NT2/D1 (cell line): Measurements from ENCODE around the gene CCDC188.
A peak's percentile ranks its signal among the peaks of the same experiment; 100 is the strongest.

Experiments
- DNase-seq: peaks from one replicate; pipeline ENCODE4 v3.0.0-alpha.2; 2011; ENCODE audit warnings: low read depth, low spot score
- H3K27me3 ChIP-seq: 2 replicates; pipeline ENCODE4 v1.6.0; 2011; ENCODE audit warnings: mild to moderate bottlenecking; ENCODE audit not compliant: insufficient read length, insufficient read depth
- H3K36me3 ChIP-seq: 2 replicates; pipeline ENCODE4 v1.6.1; 2011; ENCODE audit warnings: mild to moderate bottlenecking, low read length, mixed read lengths; ENCODE audit not compliant: insufficient read depth, insufficient read length
- H3K4me1 ChIP-seq: 2 replicates; pipeline ENCODE4 v1.5.1; 2011; ENCODE audit not compliant: insufficient read depth, insufficient read length
- H3K4me3 ChIP-seq: 2 replicates; pipeline ENCODE4 v1.5.1; 2011; ENCODE audit warnings: low read depth; ENCODE audit not compliant: insufficient read length
- H3K9ac ChIP-seq: 2 replicates; pipeline ENCODE4 v1.6.0; 2011; ENCODE audit warnings: low read depth; ENCODE audit not compliant: insufficient read length
- H3K9me3 ChIP-seq: 2 replicates; pipeline ENCODE4 v1.5.1; 2011; ENCODE audit warnings: mild to moderate bottlenecking, low read length; ENCODE audit not compliant: insufficient read depth
- SUZ12 ChIP-seq: IDR thresholded peaks from 2 replicates; pipeline ENCODE4 v1.6.1; 2011; ENCODE audit not compliant: insufficient read length, insufficient read depth; ENCODE audit errors: extremely low read depth
- YY1 ChIP-seq: IDR thresholded peaks from 2 replicates; pipeline ENCODE4 v1.6.1; 2011; ENCODE audit not compliant: insufficient read length, insufficient read depth
- ZNF274 ChIP-seq: IDR thresholded peaks from 2 replicates; pipeline ENCODE4 v1.6.1; 2011; ENCODE audit warnings: mild to moderate bottlenecking, low read depth, low read length

The CCDC188 gene

GRCh38 chr22:20143883-20144665, 6.8 kb downstream of the CCDC188 start:
- Histone ChIP-seq H3K4me1 (no peaks in the 10 kb centered on the region), H3K9me3 (no peaks in the 10 kb centered on the region), H3K36me3 (peaks cover 42% of the 10 kb centered on the region), H3K27me3 (no peaks in the 10 kb centered on the region), H3K9ac (no peak overlapping the region), H3K4me3 (no peak overlapping the region)
- TF ChIP-seq YY1 (no peak), ZNF274 (no peak), SUZ12 (no peak)
- DNase-seq: no peak

DNA sequence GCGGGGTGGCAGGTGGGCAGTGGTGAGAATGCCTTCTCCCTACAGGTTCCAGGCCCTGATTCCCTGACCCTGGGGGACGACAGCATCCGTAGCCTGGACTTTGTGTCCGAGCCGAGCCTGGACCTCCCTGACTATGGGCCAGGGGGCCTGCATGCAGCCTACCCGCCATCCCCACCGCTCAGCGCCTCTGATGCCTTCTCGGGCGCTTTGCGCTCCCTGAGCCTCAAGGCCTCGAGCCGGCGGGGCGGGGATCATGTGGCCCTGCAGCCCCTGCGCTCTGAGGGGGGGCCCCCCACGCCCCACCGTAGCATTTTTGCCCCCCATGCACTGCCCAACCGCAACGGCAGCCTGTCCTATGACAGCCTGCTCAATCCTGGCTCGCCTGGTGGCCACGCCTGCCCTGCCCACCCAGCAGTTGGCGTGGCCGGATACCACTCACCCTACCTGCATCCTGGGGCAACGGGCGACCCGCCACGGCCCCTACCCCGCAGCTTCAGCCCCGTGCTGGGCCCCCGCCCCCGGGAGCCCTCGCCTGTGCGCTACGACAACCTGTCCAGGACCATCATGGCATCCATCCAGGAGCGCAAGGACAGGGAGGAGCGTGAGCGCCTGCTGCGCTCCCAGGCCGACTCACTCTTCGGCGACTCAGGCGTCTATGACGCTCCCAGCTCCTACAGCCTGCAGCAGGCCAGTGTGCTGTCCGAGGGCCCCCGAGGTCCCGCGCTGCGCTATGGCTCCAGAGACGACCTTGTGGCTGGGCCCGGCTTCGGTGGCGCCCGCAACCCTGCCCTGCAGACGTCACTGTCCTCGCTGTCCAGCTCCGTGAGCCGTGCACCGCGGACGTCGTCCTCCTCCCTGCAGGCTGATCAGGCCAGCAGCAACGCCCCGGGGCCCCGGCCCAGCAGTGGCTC, 7.9 kb downstream of the CCDC188 start:
- no peak for DNase-seq
- no peak overlapping the region for H3K9ac ChIP-seq
- no peaks in the 10 kb centered on the region for H3K27me3 ChIP-seq
- H3K9me3 ChIP-seq: no peaks in the 10 kb centered on the region
- H3K36me3 ChIP-seq: peaks cover 44% of the 10 kb centered on the region
- H3K4me3 ChIP-seq: no peak overlapping the region
- H3K4me1 ChIP-seq: peaks cover 2% of the 10 kb centered on the region
- no peak for TF ChIP-seq ZNF274

DNA sequence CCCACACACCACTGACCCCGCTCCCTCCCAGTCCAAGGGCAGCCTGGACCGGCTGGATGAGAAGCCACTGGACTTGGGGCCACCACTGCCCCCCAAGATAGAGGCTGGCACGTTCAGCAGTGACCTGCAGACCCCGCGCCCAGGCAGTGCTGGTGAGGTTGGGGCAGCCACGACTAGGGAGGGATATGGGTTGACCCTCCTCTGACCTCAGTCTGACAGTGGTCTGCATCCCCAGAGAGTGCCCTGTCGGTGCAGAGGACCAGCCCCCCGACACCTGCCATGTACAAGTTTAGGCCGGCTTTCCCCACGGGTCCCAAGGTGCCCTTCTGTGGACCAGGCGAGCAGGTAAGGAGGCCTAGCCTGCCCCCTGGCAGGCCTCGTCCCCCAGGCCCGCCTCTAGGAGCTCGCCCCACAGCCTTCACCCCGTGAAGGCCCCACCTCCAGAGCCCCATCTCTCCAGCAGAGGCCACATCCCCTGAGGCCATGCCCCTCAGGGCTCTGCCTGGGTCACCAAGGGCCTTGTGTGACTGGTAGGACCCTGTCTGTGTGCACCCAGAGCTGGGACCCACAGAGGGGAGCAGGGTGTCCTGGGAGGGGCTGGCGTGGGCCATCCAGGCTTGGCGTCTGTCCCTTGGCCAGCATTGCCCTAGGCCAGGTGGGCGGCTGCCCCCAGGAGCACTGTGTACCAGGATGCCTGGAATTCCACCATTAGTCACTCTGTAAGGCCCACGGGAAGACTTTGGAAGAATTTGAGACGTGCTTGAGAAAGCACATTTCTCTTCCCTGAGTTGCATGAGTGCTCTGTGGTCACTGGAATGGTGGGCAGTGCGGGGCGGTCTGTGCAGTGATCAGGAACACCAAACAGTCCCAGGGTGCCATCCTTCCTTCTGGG, 9.4 kb downstream of the CCDC188 start:
- no peak for DNase-seq
- Histone ChIP-seq H3K36me3 (peaks cover 44% of the 10 kb centered on the region), H3K4me3 (no peak overlapping the region), H3K4me1 (peaks cover 5% of the 10 kb centered on the region), H3K9me3 (no peaks in the 10 kb centered on the region), H3K9ac (no peak overlapping the region), H3K27me3 (no peaks in the 10 kb centered on the region)
- TF ChIP-seq SUZ12: no peak
- no peak for TF ChIP-seq YY1
- TF ChIP-seq ZNF274: no peak

DNA sequence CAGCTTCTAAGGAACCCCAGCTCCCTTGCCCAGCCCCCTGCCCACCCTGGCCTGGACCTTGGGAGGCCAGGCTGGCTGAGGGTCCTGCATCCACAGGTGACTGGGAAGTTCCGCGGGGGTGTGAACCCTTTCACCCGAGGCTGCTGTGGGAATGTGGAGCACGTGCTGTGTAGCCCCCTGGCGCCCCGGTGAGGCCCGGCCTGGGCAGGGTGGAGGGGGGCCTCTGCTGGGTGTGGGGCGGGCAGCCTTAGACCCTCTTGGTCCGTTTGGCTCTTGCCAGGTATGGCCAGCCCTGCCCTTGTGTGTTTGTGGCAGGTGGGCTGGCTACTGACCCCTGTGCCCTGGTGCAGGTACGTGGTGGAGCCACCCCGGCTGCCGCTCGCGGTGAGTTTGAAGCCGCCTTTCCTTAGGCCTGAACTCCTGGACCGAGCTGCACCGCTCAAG, 10.3 kb downstream of the CCDC188 start:
- Histone ChIP-seq H3K4me1 (peaks cover 5% of the 10 kb centered on the region), H3K27me3 (no peaks in the 10 kb centered on the region), H3K4me3 (no peak overlapping the region), H3K9ac (peak overlapping the region; percentile 8), H3K36me3 (peaks cover 46% of the 10 kb centered on the region), H3K9me3 (no peaks in the 10 kb centered on the region)
- TF ChIP-seq SUZ12: no peak
- no peak for TF ChIP-seq ZNF274
- no peak for TF ChIP-seq YY1
- DNase-seq: no peak

DNA sequence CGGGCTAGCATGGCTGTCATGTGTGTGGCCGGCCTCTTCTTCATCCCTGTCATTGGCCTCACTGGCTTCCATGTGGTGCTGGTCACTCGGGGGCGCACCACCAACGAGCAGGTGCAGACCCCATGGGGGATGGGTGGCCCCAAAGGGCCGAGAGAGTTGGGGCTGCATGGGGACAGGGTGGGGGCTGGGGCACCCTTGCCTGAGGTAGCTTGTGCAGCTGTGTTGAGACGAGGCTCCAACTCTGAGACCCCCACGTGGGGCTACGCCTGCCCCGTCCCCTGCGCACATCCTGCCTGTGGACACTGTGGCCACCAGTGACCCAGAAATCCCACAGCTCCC, 10.8 kb downstream of the CCDC188 start:
- Histone ChIP-seq H3K4me1 (peaks cover 5% of the 10 kb centered on the region), H3K27me3 (no peaks in the 10 kb centered on the region), H3K4me3 (no peak overlapping the region), H3K9ac (peak overlapping the region; percentile 8), H3K9me3 (no peaks in the 10 kb centered on the region), H3K36me3 (peaks cover 42% of the 10 kb centered on the region)
- DNase-seq: no peak
- TF ChIP-seq SUZ12 (no peak), YY1 (no peak), ZNF274 (no peak)

- DNase-seq: no peak
- TF ChIP-seq ZNF274 (no peak), SUZ12 (no peak), YY1 (no peak)
- Histone ChIP-seq H3K4me3 (no peak overlapping the region), H3K4me1 (peaks cover 5% of the 10 kb centered on the region), H3K36me3 (peaks cover 42% of the 10 kb centered on the region), H3K9ac (no peak overlapping the region), H3K27me3 (no peaks in the 10 kb centered on the region), H3K9me3 (no peaks in the 10 kb centered on the region)
Observed at GRCh38 chr22:20139391-20140106, 11.3 kb downstream of the CCDC188 start.
